GM18909 (cell line): Measurements from ENCODE around the gene PCMTD2.
"Not testable (repeated sequence)": the region's sequence is repeated elsewhere in the genome, so short reads cannot be mapped to it uniquely, and the experiment has no call there.

Experiments used
- ATAC-seq: cut with Tn5 transposase; IDR thresholded peaks from one replicate; pipeline ENCODE4 v1.9.1; 2021; ENCODE audit warnings: mild to moderate bottlenecking; ENCODE audit not compliant: unreplicated experiment, poor library complexity

Gene PCMTD2

GRCh38 chr20:64285579-64286446, 30.3 kb downstream of the PCMTD2 start:
- peak; percentile 96 for ATAC-seq

- not testable (repeated sequence) for ATAC-seq
These were observed 31.1 kb downstream of the PCMTD2 start for GRCh38 chr20:64286447-64287263.

- not testable (repeated sequence) for ATAC-seq
These were observed 31.7 kb downstream of the PCMTD2 start for GRCh38 chr20:64287264-64287590.

- ATAC-seq: not testable (repeated sequence)
These were observed 36.6 kb downstream of the PCMTD2 start for GRCh38 chr20:64292167-64292566.

GRCh38 chr20:64303086-64303485, 47.5 kb downstream of the PCMTD2 start:
- not testable (repeated sequence) for ATAC-seq

- not testable (repeated sequence) for ATAC-seq
These were observed 58.2 kb downstream of the PCMTD2 start for GRCh38 chr20:64313761-64314160.

- ATAC-seq: not testable (repeated sequence)
These were observed 59.8 kb downstream of the PCMTD2 start for GRCh38 chr20:64315381-64315780.

- ATAC-seq: not testable (repeated sequence)
These were observed 60.3 kb downstream of the PCMTD2 start for GRCh38 chr20:64315884-64316283.

- not testable (repeated sequence) for ATAC-seq
These were observed 61.0 kb downstream of the PCMTD2 start for GRCh38 chr20:64316415-64317083.

- ATAC-seq: not testable (repeated sequence)
These were observed 61.8 kb downstream of the PCMTD2 start for GRCh38 chr20:64317331-64317730.

GRCh38 chr20:64318056-64318455, 62.5 kb downstream of the PCMTD2 start:
- ATAC-seq: not testable (repeated sequence)

GRCh38 chr20:64322031-64322789, 66.7 kb downstream of the PCMTD2 start:
- ATAC-seq: not testable (repeated sequence)
